Nephron (organoid): Measurements from ENCODE around the gene DPH7.

Source experiments
- H3K27ac Mint-ChIP-seq, 3 experiments: 2 replicates each; pipeline ENCODE4 v1.8.0; 2020; ENCODE audit warnings: mixed read lengths in 3 of 3, mild to moderate bottlenecking in 2 of 3, moderate library complexity in 1 of 3
- H3K27me3 Mint-ChIP-seq: 2 replicates; pipeline ENCODE4 v1.8.0; 2021; ENCODE audit warnings: low read depth, mild to moderate bottlenecking, moderate library complexity, mixed read lengths
- H3K36me3 Mint-ChIP-seq: 2 replicates; pipeline ENCODE4 v1.8.0; 2020; ENCODE audit warnings: low read depth, mixed read lengths
- H3K4me1 Mint-ChIP-seq: 2 replicates; pipeline ENCODE4 v1.8.0; 2020; ENCODE audit warnings: mixed read lengths
- H3K4me3 Mint-ChIP-seq, 3 experiments: 2 replicates each; pipeline ENCODE4 v1.8.0; 2020; ENCODE audit warnings: mild to moderate bottlenecking in 3 of 3, mixed read lengths in 3 of 3, moderate library complexity in 2 of 3
- H3K9me3 Mint-ChIP-seq: 2 replicates; pipeline ENCODE4 v1.8.0; 2020; ENCODE audit warnings: mixed read lengths
- TF ChIP-seq, protein P1 (sequence below), 3 experiments: fragments of 200-600 bp; sonication (generic); IDR thresholded peaks; one replicate each; pipeline ENCODE4 v1.5.0; 2021; ENCODE audit warnings: antibody characterized with exemption in 3 of 3; ENCODE audit not compliant: unreplicated experiment in 3 of 3

DPH7 gene

GRCh38 chr9:137580954-137581322 is 2.2 kb upstream of the DPH7 start:
- Mint-ChIP-seq H3K4me1 (peaks cover 13% of the 10 kb centered on the region), H3K27me3 (no peaks in the 10 kb centered on the region), H3K27ac (no peak overlapping the region), H3K9me3 (no peaks in the 10 kb centered on the region), H3K4me3 (peak overlapping the region in 2 of 3 experiments; percentile 9 to 41), H3K36me3 (peaks cover 25% of the 10 kb centered on the region)
- TF ChIP-seq, protein P1, sequence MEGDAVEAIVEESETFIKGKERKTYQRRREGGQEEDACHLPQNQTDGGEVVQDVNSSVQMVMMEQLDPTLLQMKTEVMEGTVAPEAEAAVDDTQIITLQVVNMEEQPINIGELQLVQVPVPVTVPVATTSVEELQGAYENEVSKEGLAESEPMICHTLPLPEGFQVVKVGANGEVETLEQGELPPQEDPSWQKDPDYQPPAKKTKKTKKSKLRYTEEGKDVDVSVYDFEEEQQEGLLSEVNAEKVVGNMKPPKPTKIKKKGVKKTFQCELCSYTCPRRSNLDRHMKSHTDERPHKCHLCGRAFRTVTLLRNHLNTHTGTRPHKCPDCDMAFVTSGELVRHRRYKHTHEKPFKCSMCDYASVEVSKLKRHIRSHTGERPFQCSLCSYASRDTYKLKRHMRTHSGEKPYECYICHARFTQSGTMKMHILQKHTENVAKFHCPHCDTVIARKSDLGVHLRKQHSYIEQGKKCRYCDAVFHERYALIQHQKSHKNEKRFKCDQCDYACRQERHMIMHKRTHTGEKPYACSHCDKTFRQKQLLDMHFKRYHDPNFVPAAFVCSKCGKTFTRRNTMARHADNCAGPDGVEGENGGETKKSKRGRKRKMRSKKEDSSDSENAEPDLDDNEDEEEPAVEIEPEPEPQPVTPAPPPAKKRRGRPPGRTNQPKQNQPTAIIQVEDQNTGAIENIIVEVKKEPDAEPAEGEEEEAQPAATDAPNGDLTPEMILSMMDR (IDR thresholded peaks at IDR 0.05; ENCODE audit: unreplicated experiment in 3 of 3): no peak

- Mint-ChIP-seq H3K27me3 (no peaks in the 10 kb centered on the region), H3K36me3 (peaks cover 29% of the 10 kb centered on the region), H3K27ac (peak overlapping the region in 1 of 3 experiments; percentile 15), H3K4me3 (peak overlapping the region; percentile 9 to 49 (median 47)), H3K9me3 (no peaks in the 10 kb centered on the region), H3K4me1 (peaks cover 18% of the 10 kb centered on the region)
- TF ChIP-seq, protein P1 (IDR thresholded peaks at IDR 0.05; ENCODE audit: unreplicated experiment in 3 of 3): no peak
Observed at GRCh38 chr9:137580209-137580953, 1.7 kb upstream of the DPH7 start.

DNA sequence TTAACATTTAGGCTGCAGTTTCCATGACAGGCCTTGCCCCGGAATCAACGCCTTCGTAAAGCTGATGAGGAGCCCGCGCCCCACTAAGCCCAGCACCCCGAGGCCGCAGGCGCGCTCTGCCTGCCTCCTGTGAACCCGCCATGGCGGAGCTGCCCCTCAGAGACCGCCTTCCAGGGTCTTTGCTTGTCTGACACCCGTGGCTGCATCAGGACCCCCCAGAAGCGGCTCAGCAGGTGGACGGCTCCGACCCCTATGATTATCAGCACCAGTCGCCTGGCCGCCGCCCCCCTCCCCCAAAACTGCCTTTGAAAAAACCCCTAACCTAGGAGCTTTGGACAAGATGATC is 507 bp upstream of the DPH7 start:
- Mint-ChIP-seq H3K27me3 (no peaks in the 10 kb centered on the region), H3K4me3 (peak overlapping the region; percentile 83 to 91 (median 87)), H3K36me3 (peaks cover 34% of the 10 kb centered on the region), H3K27ac (peak overlapping the region in 2 of 3 experiments; percentile 57 to 78), H3K9me3 (no peaks in the 10 kb centered on the region), H3K4me1 (peaks cover 18% of the 10 kb centered on the region)
- TF ChIP-seq, protein P1 (IDR thresholded peaks at IDR 0.05; ENCODE audit: unreplicated experiment in 3 of 3): no peak

GRCh38 chr9:137575716-137576411 is 2.9 kb downstream of the DPH7 start:
- H3K27me3 Mint-ChIP-seq: no peaks in the 10 kb centered on the region
- H3K4me3 Mint-ChIP-seq: peak overlapping the region; percentile 30 to 68 (median 34)
- no peak overlapping the region for H3K27ac Mint-ChIP-seq
- H3K4me1 Mint-ChIP-seq: peaks cover 18% of the 10 kb centered on the region
- H3K36me3 Mint-ChIP-seq: peaks cover 35% of the 10 kb centered on the region
- TF ChIP-seq, protein P1 (IDR thresholded peaks at IDR 0.05; ENCODE audit: unreplicated experiment in 3 of 3): no peak
- H3K9me3 Mint-ChIP-seq: no peaks in the 10 kb centered on the region

DNA sequence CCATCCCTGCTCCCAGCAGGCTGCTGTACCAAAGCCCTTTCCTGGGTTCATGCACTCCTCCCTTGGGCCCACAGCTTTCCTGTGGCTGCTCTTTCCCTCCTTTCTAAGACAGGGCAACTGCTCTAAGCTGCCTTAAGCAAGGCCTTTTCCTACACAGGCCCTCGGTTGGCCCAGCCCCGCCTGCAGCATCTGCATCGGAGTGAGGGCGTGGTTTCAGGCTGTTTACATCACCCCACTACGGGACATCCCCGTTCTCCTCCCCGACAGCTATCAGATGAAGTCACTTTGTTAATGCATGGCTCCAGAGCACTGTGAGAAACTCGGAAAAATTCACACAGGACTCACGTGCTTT is 3.4 kb downstream of the DPH7 start:
- TF ChIP-seq, protein P1 (IDR thresholded peaks at IDR 0.05; ENCODE audit: unreplicated experiment in 3 of 3): no peak
- H3K36me3 Mint-ChIP-seq: peaks cover 40% of the 10 kb centered on the region
- peak overlapping the region in 2 of 3 experiments; percentile 30 to 68 for H3K4me3 Mint-ChIP-seq
- H3K27ac Mint-ChIP-seq: no peak overlapping the region
- no peaks in the 10 kb centered on the region for H3K27me3 Mint-ChIP-seq
- H3K4me1 Mint-ChIP-seq: peaks cover 18% of the 10 kb centered on the region
- H3K9me3 Mint-ChIP-seq: no peaks in the 10 kb centered on the region
